HTERT RPE-1 (cell line): Measurements from ENCODE around the gene OR52J3.

Source experiments
- in situ Hi-C: fragments of 300-500 bp; cut with MboI; formaldehyde crosslinking; loops from 4 replicates; pipeline ENCODE4 v1.14.3; 2020; ENCODE audit warnings: low sequenced_read_pairs

The OR52J3 gene

GRCh38 chr11:5092821-5093585, 46.7 kb downstream of the OR52J3 start:
- in situ Hi-C loops = no loop called here

DNA sequence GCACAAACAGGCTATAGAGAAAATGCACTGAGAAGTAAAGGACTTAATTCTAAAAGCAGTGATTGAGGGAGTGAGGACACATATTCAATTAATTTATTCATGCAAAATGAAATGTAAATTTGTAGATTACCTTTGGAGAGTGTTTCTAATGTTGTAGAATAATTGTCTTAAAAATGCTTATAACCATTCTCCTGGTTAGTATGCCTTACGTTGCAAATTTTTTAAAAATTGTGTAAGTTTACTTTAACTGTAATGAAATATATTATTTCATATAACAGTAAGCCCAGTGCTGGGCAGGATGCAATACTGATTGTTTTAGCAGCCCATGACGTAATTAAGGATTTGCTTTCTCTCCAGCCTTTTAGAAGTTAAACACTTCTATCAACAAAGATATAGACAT, 49.7 kb downstream of the OR52J3 start:
- in situ Hi-C loops = no loop called here
